SKM-1 (cell line): ENCODE measurements around the gene CCL16.
A peak's percentile ranks its signal among the peaks of the same experiment; 100 is the strongest.

Experiments
- DNase-seq: peaks from one replicate; lab custom pipeline; 2025; ENCODE audit not compliant: unreplicated experiment; lab: John Stamatoyannopoulos, UW

CCL16 gene

DNA sequence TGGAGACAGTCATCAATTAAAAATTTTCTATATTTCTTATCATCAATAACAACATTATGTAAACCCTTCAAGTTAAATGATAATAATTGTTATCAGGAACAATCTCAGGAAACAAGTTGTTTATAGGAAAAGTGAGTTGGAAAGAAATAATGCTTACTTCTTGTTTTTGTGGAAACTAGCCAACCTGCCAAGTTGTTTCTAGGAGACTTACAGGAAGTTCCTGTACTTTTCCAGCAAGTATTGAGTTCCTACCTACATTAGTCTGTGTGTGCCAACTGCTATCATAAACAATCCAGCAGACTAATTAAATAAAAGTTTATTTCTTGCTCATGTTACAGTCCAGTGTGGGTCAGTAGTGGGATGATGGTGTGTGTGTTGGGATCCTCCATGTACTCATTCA is 6.9 kb upstream of the CCL16 start:
- no peak for DNase-seq

DNA sequence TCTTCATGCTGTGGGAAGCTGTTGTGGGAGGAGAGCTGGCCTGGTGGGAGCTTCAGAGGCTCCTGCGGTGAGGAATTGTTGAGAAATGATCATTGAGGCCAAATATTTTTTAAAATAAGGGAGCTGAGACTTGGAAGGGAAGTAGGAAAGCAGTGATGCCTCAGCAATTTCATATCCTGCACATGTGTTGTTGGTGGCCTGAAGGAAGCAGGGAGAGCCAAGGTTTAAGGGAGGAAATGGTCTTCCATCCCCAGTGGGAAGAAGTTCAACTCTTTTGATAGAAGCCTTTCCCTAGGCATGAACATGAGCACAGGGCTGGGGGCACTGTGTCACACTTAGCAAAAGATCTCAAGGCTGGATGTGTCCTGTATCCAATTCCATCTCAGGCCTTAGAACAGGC is 5.3 kb upstream of the CCL16 start, which contains the start of gene CCL14:
Gene CCL14 (minus strand): TSS at position 87 of the 400 bp plus-strand sequence. CDS start 80 bp downstream, at position 7.
- no peak for DNase-seq

DNA sequence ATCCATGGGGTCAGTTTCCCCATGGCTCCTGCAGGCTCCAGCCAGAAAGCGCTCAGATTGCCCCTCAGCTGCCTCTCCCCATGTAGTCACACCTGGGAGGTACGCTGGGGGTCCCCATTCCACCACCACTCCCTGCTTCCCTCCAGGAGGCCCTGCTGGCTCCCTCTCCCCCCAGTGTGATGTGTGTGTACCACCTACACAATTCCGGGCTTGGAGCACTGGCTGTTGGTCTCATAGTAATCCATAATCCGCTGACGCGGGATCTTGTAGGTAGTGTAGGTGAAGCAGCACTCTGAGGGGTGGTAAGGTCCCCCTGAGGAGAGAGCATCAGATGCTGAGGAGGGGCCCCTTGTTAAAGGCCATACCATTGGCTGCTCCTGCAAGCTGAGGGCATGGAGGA is 2.8 kb upstream of the CCL16 start:
- no peak for DNase-seq

DNA sequence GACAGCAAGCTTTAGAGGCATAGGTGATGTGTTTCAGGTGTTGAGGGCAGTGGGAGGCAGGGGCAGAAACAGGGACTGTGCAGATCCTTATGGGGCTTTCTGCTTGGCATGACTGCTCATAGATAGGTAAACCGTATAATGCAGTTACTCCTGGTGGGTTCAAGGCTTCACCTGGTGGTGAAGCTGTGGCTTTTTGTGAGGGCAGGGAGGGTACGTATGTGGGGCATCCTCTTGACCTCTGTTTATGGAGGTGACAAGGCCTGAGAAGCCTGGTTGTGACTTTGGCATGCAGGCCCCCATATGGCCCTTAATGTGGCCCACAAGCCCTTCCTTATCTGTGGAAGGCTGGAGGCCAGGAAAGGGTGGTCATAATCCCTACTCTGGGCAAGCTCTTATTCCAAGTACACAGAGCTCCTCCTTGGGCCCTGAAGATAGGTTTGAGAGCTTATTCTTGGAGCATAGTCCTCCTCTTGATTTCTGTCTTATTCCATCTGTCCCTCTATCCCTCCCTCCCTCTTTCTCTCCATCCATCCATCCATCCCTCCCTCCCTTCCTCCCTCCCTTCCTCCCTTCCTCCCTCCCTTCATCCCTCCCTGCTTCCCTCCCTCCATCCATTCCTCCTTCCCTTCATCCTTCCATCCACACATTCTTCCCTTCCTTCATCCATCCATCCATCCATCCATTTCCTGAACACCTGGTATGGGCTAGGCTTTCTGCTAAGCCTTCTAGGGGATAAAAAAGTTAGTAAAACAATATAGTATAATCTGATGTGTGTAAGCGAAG is 1.3 kb upstream of the CCL16 start:
- no peak for DNase-seq

DNA sequence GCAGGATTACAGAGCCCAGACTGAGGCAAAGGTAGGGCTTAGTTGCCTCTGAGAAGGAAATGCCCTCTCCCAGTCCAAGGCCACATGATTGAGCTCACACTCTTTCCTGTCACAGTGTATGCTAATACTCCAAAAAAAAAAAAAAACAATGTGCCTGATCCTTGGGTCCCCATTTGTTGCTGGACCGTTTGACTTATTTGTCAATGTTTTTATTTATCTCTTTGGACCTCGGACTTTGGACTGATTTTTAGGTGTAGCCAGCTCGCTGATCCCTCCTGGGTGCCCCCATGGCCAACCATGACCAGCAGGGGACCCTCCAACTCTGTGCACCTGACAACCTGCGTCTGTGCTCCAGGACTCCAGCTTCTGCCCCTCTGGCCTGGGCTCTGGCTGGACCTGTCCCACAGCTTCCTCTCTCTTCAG is 622 bp upstream of the CCL16 start:
- DNase-seq = no peak

DNA sequence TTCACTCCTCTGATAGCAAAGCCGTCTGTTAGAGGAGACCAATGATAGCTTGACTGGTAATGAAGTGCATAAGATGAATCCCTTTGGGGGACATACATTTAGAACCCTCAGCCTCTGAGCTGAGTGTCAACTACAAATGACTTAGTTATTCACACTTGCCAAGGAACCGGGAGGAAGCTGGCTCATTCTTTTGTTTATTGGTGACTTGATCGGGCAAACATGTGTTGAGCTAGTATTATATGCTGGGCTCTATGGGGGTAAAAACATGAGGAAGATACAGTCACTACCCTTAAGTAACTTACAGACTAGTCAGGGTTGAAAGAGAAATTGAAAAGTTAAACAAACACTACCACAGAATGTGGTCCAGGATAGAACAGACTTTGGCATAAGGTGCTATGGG is 3.0 kb downstream of the CCL16 start:
- DNase-seq = no peak

DNA sequence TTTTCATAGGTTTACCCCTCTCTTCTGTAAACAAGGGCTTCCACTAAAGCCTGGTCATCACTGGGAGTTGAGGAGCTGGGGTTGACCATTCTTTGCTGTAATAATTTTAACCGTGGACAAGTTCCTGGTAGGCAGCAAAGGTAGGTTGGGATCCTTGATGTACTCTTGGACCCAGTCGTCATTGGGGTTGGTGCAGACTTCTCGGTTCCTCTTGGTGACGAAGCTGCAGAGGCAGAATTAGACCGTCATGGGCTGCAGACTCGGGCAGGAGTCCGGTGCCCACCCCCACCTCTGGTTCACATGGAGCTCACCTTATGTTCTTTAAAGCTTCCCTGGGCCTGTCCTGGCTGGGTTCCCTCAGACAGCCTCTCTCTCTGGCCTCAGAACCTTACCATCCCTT is 3.8 kb downstream of the CCL16 start:
- DNase-seq = no peak

DNA sequence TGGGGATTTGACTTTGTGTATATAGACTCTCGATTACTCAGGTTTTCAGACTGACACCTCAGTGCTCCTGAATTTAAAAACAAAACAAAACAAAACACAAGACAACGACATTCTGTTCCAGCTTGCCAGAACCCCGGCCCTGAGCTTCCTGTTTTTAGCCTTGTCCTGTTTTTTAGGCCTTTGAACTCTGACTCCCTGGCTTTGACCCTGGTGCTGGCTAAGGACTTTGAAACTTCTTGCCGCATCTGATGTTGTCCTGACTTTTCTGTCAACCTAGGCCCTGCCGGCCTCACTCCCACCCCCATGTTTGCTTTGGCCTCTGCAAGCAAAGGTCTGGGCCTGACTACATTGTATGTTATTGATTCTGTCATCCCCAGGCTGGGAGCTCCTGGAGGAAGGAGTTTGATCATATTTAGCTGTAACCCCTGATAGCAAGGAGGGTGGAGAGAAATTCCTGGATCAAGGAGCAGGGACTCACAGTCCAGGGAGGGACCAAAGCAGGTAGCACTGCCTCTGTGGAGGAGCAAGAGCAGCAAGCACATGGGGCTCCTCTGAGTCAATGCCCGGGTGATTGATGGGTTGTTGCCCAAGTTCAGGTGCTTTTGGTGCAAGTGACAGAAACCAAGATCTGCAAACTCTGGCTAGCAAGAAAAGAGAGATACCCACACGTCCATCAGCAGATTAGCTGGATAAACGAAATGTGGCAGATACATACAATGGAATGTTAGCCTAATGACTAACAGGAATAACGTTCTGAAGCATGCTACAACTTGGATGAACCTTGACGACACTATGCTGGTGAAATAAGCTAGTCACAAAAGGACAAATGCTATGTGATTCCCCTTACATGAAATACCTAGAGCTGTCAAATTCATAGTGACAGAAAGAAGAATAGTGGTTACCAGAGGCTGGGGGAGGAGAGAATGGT is 7.7 kb downstream of the CCL16 start:
- no peak for DNase-seq

DNA sequence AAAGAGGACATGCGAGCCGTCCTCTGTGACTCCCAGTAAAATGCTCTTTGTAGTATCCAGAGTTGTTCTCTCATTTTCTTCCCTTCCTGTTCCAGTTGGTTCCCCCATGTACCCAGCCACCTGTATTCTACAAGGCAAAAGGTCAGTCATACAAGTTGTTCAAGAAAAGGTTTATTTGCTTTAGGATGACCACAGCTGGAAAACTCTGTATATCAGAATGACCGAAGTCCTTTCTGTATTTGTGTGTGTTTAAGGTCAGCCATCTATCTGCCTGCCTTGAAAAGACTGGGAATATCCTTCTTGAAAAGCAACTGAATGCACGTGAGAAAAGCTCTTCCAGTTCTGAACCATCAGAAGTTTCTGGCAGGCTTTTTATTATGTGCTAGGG is 8.4 kb downstream of the CCL16 start:
- DNase-seq = no peak

DNA sequence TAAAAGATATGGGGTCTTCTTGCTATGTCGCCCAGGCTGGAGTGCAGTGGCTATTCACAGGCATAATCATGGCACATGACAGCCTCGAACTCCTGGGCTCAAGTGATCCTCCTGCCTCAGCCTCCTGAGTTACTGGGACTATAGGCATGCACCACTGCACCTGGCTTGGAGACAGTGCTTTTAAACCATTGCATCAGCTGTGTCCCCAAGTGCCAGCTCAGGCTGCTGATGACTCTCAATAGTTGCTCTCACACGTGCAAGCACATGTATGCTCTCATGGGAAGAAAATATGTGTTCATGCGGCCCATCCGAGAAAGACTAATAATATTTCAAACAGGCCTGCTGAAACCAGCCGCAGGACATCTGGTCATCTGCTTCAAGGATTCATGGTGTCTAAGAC is 8.8 kb downstream of the CCL16 start:
- DNase-seq = no peak

DNA sequence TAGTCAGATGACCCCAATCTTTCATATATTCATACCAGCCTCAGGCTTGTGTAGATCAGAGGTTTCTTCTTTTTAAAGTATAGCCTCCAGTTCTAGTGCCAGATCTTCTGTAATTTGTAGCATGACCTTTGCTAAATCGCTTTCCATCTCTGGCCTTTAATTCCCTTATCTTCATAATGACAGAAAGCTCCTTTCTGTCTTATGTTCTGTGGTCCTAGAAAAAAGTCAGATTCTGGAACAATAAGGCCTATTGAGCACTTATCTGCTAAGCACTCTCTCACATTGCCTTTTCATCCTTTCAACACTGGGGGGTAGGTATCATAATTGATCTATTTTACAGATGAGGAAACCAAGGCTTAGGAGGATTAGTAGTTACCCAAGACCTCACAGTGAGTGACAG is 9.2 kb downstream of the CCL16 start:
- no peak for DNase-seq

DNA sequence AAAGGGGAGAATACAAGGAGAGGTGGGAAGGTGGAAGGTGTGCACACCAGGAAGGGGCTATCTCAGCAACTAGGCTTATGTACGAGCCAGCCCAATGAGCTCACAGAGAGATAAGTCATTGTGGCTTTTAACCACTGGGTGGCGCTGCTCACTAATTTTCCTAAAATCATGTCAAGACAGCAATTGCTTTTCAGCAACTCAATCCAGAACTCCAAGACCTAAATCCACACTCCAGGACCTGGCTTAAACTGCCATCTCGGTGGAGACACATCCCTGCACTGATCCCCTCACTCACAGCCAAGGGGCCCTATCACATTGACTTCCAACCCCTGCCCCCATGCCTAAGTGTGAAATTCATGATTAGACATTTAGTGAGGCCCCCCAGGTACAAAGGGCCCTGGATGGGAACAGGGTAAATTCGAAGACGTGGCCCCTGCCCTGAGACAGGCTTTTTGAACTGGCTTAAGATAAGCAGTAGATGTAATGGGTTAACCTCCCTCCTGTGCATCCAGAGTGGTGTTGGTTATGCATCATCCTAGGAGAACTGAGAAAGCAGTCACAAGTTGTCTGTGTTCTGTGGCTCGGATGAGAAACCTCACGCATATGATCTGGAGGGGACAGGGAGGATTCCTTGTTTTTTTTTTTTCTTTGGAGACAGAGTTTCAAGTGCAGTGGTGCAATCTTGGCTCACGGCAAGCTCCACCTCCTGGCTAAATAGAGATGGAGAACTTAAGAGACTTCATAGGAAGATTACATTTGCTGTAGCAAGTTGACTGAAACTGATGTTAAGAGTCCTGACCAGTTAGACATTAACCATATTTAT is 11.5 kb downstream of the CCL16 start:
- peak; percentile 18 for DNase-seq

DNA sequence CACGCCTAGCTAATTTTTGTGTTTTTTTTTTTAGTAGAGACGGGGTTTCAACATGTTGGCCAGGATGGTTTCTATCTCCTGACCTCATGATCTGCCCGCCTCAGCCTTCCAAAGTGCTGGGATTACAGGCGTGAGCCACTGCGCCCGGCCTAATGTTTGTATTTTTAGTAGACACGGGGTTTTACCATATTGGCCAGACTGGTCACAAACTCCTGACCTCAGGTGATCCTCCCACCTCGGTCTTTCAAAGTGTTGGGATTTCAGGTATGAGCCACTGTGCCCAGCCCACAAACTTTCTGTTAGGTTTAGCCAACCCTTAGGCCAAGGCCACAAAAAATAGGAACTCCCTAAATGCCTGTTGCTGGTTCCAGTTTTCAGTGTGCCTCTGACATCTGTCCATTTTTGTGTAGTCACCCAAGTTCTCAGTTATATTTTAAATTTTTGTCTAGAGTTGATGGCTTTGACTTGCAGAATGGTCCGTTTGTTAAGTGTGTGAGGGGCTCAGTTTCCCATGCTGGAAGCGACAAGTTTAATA is 12.7 kb downstream of the CCL16 start:
- no peak for DNase-seq

DNA sequence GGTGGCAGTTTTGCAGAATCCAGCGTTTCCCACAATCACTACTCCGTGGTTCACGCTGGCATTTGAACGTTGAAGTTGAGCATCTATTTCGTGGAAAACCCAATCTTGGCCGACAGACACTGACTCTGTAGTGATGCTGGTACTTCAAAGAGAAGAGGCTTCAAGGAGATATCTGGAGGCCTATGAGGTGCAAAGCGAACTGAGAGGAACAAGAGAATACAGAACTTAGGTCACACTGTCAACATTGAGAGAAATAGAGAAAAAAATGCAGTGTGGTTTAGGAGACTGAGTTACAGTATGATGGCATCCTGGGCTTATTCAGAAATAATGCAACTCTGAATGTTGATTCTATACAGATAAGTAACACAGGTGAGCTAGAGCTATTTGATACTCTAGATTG is 16.0 kb downstream of the CCL16 start:
- DNase-seq = no peak

DNA sequence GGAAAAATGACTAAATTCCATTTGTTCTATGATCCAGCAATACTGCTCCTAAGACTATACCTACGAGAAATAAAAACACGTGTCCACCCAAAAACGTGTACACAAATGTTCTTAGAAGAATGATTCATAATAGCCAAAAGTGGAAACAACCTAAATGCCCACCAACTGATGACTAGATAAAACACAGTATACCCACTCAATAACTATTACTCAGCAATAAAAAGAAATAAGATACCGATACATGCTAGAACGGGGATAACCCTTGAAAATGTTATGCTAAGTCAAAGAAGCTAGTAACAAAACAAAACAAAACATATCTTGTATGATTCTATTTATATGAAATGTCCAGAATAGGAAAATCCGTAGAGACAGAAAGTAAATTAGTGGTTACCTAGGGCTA is 17.6 kb downstream of the CCL16 start:
- no peak for DNase-seq

DNA sequence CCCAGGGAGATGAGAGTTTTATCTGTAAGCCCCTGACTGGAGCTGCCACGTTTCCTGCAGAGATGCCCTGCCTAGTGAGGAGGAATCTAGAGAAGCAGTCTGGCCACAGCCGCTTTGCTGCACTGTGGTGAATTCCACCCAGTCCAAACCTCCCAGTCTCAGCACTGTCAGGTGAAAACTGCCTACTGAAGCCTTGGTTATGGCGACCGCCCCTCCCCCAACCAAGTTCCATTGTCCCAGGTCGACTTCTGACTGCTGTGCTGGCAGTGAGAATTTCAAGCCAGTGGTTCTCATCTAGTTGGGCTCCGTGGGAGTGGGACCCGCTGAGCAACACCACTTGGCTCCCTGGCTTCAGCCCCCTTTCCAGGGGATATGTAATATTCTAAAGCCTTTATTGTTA is 27.6 kb downstream of the CCL16 start:
- DNase-seq = no peak

DNA sequence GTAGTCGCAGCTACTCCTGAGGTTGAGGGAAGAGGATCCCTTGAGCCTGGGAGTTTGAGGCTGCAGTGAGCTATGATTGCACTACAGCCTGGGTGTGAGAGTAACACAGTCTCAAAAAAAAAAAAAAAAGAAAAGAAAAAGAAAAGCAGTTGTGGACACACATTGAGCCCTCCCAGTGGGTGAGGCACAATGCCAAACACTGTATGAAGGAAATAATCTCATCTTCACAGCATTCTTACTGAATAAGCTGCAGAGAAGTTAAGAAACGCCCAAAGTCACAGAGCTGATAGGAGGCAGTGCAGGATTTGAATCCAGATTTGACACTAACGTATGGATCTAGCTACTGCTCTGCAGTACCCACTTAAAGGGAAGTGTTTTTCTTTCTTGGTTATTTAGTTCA is 31.9 kb downstream of the CCL16 start:
- no peak for DNase-seq

DNA sequence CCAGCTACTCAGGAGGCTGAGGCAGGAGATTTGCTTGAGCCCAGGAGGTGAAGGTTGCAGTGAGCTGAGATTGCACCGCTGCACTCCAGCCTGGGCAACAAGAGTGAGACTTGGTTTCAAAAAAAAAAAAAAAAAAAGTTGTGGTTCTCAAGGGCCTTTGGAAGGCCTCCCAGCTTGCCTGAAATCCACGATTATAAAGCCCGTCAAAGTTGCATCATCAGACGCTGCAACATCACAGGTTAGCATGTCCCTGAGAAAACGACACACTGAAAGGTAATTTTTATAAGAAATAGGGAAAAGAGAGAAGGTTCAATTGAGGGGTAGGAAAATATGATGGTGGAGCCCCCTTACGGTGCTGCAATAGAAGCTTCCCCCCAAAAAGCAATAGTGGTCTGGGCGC is 33.2 kb downstream of the CCL16 start:
- no peak for DNase-seq

DNA sequence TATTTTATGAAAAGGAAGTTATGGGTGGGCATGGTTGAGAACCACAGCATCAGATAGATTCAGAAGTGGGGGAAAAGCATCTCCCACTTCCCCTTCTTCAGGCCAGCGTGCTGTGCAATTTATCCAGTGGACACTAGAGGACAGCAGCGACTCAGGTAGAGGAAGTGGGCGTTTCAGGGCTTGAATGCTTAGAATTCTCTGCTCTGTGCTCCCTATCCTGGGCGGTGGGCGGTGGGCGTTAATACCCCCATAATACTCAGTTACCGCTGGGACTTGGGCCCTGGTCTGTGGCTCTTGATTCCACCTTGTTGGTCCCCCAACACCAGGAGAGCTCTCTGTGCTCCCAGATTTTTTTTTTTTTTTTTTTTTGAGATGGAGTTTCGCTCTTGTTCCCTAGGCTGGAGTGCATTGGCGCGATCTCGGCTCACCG is 34.1 kb downstream of the CCL16 start:
- peak; percentile 45 for DNase-seq

DNA sequence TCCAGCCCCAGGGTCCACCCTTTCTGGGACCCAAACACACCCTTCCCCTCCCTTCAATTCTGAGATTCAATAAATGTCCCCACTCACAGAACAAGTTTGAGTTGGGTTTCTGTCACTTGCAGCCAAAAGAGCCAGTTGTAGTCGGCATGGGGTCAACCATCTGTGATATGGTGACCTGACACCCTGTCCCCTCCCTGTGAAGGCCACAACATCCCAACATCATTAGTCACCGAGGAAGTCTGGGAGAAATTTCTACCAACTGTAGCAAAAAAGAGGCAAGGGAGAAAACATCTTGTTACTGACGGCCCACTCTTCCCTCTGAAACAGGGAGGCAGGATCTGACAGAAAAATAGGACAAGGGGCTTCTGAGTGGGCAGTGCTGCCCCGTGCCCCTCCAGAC is 37.1 kb downstream of the CCL16 start:
- no peak for DNase-seq

DNA sequence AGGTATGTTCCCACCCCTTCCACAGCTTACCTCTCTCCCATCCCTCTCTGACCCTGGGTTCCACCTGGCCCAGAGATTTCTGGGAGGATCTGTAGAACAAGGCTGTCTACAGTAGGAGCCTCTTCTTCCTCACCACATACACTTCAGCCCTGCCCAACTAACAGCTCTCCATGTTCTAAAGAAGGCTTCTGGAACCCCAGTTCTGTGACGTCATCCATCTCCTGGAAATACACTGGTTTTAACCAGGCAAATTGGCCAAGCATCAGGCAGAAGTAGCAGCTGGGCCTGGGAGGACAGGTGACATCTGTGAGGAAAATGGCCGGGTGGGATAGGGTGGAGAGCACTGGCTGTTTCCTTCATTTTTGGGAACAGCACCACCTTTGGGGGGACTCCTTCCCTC is 37.8 kb downstream of the CCL16 start, which contains the start of gene LYZL6:
Gene LYZL6 (minus strand): TSS at position 177 of the 400 bp plus-strand sequence. CDS start 4,357 bp downstream, outside the sequence.
- DNase-seq = no peak
